ENCODE results near the gene FBXO7.
A peak's percentile ranks its signal among the peaks of the same experiment; 100 is the strongest.

FBXO7 gene

GRCh38 chr22:32532820-32533128 lies 58.2 kb downstream of the FBXO7 start:
- DNase-seq: no peak

DNA sequence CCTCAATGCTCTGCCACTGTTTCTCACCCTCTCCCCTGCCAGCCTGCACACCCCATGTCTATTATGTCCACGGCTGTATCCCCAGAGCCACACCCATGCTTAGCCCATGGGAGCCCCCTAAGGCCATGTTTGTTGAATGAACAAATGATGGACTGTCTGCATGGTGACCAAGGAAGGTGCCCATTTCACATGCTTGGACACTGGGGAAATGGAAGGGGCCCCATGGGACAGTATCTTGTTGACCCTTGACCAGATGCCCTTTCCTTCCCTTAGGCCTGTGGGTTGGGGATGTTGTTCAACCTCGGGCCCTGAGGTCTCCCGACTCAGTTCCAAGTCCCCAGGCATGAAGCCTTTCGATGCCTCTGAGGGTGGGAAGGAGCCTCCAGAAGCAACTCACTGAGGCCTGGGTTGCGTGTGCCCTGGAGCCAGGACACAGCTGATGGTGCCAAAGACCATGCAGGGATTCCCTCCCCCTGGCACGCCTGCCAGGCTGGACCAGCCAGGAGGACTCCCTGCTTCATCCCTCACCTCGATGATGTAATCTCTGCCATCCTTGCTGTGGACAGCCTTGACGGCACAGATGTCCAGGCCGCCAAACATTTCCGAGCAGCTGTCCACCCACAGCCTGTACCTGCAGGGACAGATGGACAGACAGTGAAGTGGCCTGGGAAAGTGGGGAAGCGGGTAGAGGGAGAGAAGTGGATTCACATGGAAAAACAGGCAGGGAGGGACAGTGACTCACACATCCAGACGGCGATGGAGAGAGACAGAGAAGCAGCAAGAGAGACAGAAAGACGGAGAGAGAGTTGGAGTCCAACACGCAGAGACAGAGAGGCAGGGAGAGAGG lies 58.9 kb downstream of the FBXO7 start:
- DNase-seq: peak; percentile 60

- peak; percentile 59 for DNase-seq
Measured at GRCh38 chr22:32534252-32535235, 59.9 kb downstream of the FBXO7 start.

DNA sequence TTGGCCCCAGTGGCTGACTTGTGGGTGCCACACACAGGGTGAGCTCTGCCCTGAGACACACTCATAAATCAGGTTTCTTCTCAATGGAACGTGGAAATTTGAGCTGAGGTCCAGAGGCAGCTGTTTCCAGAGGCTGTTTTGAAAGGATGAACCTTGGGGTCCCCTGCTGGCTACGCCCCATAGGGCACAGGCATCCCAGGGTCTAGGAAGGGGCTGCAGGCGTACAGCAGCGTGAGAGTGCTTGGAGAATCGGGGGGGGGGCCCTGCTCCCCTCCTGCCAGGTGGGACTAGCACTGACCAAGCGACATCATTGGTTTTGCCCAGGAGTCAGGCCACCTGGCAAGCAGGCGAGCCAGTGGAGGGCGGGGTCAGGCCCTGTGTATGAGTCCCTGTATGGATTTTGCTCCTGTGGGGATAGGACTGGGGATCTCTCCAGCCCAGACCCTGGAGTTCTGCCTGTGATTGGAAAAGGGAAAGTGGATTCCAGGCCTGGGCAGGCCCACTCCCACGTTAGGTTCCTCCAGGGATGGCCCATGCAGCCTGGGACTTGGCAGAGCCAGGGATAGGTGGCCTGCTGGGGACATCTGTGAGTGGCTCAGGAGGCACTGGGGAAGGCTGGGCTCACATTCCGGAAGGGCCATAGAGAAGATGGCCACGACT lies 61.0 kb downstream of the FBXO7 start:
- DNase-seq: no peak

- no peak for DNase-seq
Measured at GRCh38 chr22:32536352-32536751, 61.7 kb downstream of the FBXO7 start.

DNA sequence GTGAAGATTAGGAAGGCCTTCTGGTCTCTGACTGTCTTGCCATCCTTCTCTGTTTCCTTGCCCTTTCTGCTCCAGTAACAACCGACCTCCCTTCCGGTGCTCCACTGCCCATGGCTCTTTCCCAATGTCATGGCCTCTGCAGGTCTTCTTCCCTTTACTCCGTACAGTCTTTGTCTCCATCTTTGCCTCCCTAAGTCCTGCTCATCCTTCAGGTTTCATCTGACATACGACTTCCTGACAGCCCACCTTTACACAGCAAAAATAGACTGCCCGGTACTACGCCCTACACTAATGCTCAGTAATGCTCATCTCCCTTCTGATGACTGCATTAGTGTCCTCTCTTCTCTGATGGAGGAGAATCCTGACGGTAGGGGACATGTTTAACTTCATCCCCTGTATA lies 63.9 kb downstream of the FBXO7 start:
- DNase-seq: no peak

DNA sequence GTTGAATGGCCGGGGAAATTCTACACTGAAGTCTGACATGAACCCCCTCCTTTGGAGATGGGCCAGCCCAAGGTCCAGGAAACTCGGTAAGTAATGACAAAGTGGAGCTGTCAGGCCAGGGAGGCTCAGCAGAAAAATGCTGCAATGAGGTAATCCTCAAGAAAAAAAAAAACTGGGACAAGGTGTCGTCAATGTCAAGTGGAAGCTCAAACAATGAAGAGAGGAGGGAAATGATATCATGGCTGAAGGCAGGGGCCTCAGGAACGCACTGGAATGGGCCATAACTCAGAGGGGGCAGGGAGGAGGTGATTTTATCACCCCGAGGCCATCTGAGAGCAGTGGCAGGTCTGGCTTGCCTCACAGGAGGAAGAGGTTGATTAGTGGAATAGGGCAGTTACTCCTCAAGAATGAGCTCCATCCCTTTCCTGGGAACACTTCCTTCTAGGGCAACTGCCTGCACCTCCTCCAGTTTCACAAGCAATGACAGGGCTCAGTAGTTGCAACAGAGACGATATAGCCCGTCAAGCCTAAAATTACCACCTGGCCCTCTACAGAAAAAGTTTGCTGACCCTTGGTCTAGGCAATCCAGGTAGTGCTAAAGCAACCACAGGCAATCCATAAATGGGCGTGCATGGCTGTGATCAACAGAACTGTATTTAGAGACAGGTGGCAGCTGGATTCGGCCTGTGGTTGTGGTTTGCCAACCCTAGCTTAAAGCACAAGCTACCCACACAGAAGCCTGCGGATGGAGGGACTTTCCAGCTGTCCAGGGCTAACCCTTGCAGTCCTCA lies 65.2 kb downstream of the FBXO7 start:
- DNase-seq: no peak

DNA sequence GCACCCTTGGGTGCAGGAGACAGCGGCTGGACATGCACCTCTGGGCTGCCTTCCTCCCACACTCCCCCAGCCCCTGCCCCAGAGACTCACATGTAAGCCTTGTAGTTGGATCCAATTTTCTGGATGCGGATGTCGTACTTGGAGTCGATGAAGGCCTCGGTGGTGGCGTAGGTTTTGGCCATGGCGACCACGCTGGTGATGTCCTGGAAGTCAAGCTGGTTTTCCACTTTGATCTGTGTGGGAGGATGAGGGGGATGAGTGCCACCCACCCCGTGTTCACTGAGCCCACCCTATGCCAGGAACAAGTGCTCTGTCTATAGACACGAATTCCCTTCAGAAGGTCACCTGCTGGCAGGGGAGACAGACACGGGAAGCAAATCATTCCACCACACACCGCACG lies 66.9 kb downstream of the FBXO7 start:
- no peak for DNase-seq

DNA sequence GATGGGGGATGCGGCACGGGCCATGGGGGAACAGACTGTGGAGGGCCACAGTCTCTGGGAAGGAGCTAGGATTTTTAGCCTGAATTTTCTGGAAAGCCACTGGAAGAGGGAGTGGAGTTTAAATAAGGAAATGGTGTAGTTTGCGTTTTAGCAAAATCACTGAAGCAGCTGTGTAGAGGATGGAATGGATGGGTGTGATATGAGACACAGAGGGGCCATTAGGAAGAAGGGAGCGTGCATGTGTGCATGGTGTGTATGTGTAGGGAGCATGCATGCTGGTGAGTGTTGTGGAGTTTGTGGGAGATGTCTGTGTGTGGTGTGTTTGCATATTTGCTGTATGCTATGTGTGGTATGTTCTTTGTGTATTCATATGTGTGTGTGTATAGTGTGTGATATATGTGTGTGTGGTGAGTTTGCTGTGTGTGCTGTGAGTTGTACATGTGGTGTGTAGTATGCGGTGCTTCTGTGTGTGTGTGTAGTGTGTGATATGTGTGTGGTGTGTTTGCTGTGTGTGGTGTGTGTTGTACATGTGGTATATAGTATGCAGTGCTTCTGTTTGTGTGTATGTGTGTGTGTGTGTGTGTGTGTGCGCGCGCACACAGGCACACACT lies 67.6 kb downstream of the FBXO7 start:
- DNase-seq: no peak

GRCh38 chr22:32542677-32543357 lies 68.2 kb downstream of the FBXO7 start:
- DNase-seq: no peak

DNA sequence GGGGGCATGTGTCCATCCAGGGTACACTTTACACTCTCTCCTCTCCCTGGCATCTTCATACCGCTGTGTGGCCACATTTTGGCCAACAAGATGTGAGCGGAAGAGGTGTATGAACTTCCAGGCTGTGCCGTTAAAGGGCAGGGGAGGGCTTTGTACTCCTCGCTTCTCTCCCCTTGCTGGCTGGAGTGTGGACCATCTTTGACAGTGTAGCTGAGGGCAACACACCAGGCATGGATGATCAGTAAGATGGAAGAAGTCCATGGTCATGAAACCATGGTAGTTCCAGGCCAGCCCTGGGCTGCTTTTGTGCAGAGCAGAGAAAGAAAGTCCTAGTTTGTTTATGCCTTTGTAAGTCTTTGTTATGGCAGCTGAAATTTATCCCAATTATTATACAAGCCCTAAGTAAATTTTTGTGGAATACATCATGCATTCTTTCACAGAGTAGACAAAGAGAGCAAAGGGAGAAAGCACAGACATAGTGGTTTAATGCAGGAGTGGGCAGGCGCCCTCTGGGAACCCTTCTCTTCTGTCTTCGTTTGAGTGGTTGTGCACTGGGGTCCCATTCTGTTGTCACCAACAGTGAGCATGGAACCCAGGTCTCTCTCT lies 70.4 kb downstream of the FBXO7 start:
- DNase-seq: peak; percentile 50

- DNase-seq: peak; percentile 31
Measured at GRCh38 chr22:32545801-32546200, 71.2 kb downstream of the FBXO7 start.

DNA sequence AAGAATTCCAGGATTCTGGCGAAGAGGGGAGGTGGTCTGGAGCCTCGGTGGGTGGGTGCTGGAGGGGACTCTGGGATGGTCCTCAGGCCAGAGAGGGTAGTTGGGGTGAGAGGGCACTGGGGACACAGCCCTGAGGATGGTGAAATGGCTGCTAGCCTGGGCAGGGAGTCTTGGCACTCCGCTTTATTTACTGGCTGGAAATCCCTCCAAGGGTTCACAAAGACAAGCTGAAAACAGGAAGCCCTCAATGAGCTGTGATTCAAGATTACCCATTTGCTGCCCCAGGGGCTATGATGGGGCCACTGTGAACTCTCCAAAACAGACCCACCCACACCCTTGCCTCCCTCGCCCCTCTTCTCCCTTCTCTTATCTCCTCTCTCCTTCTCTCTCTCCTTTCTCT lies 71.9 kb downstream of the FBXO7 start:
- no peak for DNase-seq

DNA sequence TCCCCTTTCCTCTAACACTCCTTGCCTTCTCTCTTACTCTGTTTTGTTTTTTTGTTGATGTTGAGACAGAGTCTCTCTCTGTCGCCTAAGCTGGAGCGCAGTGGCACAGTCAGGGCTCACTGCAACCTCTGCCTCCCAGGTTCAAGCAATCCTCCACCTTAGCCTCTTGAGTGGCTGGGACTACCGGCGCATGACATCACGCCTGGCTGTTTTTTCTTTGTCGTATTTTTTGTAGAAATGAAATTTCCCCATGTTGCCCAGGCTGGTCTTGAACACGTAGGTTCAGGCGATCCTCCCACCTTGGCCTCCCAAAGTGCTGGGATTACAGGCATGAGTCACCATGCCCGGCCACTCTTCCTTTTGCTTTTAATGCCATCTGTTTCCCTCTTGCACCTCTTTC lies 72.3 kb downstream of the FBXO7 start:
- no peak for DNase-seq

- DNase-seq: no peak
Measured at GRCh38 chr22:32548039-32548438, 73.4 kb downstream of the FBXO7 start.

Measured in fibroblast of skin of scalp (primary cell).